ENCODE data around the gene DPP8. TPM values are rescaled to one million over a fixed set of nuclear protein-coding genes. Genes with fewer than 3 reads are reported as not detected.

The DPP8 gene
- polyA plus RNA-seq, 2 of the 4 experiments (the other 2 are of a cell fraction): 24.4 to 41.8 TPM

- CTCF ChIA-PET: interaction anchor here (0.9 to 11.6 kb wide), 11 partner anchors 8 to 447 kb away, joined by 3 to 256 read pairs (median 4); partner anchors contain the start of gene RAB11A
- peak overlapping the region; percentile 88 for H3K4me2 ChIP-seq
Measured at GRCh38 chr15:65421360-65422215, 95.9 kb downstream of the DPP8 start.

DNA sequence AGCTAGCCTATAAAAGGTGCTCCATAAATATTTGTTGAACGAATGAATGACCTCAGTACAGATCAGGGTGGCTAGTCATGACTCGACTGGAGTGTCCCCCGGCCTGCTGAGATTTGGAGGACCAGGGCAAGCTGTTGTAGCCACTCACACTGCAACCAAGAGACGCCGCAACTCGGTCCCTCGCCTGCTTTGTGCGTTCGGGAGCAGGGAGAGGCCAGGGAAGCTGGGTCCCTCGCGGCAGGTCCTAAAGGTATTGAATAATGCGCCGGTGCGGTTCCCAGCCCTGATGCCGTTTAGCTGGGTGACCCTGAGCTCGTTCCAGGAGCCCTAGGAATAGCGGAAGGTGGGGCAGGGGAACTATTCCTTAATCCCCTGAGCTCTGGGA lies 96.5 kb downstream of the DPP8 start:
- Histone ChIP-seq H3K4me1 (peaks cover 41% of the 10 kb centered on the region), H3K4me3 (no peak overlapping the region), H3K27ac (peak overlapping the region; percentile 83 to 92; a peak in 5 of 6 replicates), H3K9me3 (no peaks in the 10 kb centered on the region), H3K4me2 (peak overlapping the region; percentile 88)
- TF ChIP-seq TP53 (CRISPR knock-in tag; IDR thresholded peaks at IDR 0.05): 0 out of 2 replicates have a peak, but pooled peaks have one; percentile 48
- no peak for TF ChIP-seq ZSCAN20 (CRISPR knock-in tag; IDR thresholded peaks at IDR 0.05)
- TF ChIP-seq HOXA7 (CRISPR knock-in tag; IDR thresholded peaks at IDR 0.05): no peak
- no peak for TF ChIP-seq CHD2 (IDR thresholded peaks at IDR 0.05; ENCODE audit: low read length, partially characterized antibody)
- TF ChIP-seq, protein P1, sequence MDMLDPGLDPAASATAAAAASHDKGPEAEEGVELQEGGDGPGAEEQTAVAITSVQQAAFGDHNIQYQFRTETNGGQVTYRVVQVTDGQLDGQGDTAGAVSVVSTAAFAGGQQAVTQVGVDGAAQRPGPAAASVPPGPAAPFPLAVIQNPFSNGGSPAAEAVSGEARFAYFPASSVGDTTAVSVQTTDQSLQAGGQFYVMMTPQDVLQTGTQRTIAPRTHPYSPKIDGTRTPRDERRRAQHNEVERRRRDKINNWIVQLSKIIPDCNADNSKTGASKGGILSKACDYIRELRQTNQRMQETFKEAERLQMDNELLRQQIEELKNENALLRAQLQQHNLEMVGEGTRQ (IDR thresholded peaks at IDR 0.05): no peak
- POLR2A ChIA-PET: interaction anchor here (0.6 to 1.5 kb wide), 4 partner anchors 7 to 190 kb away, joined by 3 to 7 read pairs (median 3); partner anchors contain the start of genes INTS14 and RNU5B-1
- DNase-seq (ENCODE audit: low read depth in 1 of 2, low spot score in 1 of 2) (no peak), FAIRE-seq (no peak), ATAC-seq (no peak)
- WGBS (ENCODE audit: missing lambda C conversion rate): 88% methylated on average over 17 of the region's 17 CpGs
- CTCF ChIA-PET: interaction anchor here (1.0 to 11.6 kb wide), 10 partner anchors 8 to 662 kb away, joined by 3 to 256 read pairs (median 4); partner anchors contain the start of gene RAB11A

More at GRCh38 chr15:65421360-65422215, 95.9 kb downstream of the DPP8 start:
- Histone ChIP-seq H3K4me3 (peak overlapping the region; percentile 74), H3K9me3 (no peaks in the 10 kb centered on the region), H3K4me1 (peaks cover 36% of the 10 kb centered on the region), H3K27ac (peak overlapping the region; percentile 83 to 92)
- TF ChIP-seq CHD2 (IDR thresholded peaks at IDR 0.05; ENCODE audit: low read length, partially characterized antibody) (no peak), KDM5A (IDR thresholded peaks at IDR 0.05) (no peak), HOXB13 (CRISPR knock-in tag; IDR thresholded peaks at IDR 0.05; ENCODE audit: low read depth) (no peak), ATOH8 (CRISPR knock-in tag; IDR thresholded peaks at IDR 0.05; ENCODE audit: low read depth) (no peak), SREBF2 (IDR thresholded peaks at IDR 0.05) (no peak), ZNF302 (CRISPR knock-in tag; IDR thresholded peaks at IDR 0.05) (no peak), NR3C1 (IDR thresholded peaks at IDR 0.05) (no peak), FOXS1 (CRISPR knock-in tag; IDR thresholded peaks at IDR 0.05) (no peak), HDAC2 (IDR thresholded peaks at IDR 0.05) (no peak), CEBPB (IDR thresholded peaks at IDR 0.05) (no peak), GATA3 (IDR thresholded peaks at IDR 0.05; ENCODE audit: borderline replicate concordance) (no peak)
- TF ChIP-seq, protein P2, sequence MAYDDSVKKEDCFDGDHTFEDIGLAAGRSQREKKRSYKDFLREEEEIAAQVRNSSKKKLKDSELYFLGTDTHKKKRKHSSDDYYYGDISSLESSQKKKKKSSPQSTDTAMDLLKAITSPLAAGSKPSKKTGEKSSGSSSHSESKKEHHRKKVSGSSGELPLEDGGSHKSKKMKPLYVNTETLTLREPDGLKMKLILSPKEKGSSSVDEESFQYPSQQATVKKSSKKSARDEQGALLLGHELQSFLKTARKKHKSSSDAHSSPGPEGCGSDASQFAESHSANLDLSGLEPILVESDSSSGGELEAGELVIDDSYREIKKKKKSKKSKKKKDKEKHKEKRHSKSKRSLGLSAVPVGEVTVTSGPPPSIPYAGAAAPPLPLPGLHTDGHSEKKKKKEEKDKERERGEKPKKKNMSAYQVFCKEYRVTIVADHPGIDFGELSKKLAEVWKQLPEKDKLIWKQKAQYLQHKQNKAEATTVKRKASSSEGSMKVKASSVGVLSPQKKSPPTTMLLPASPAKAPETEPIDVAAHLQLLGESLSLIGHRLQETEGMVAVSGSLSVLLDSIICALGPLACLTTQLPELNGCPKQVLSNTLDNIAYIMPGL (CRISPR knock-in tag; IDR thresholded peaks at IDR 0.05; ENCODE audit: borderline replicate concordance): no peak
- 58% methylated on average over 36 of the region's 39 CpGs for WGBS (ENCODE audit: missing lambda C conversion rate)
- POLR2A ChIA-PET: interaction anchor here (0.6 to 1.6 kb wide), 8 partner anchors 8 to 191 kb away, joined by 3 to 7 read pairs (median 4); partner anchors contain the start of genes HACD3 and RNU5B-1
- DNase-seq (ENCODE audit: low read depth in 1 of 2, low spot score in 1 of 2) (no peak), ATAC-seq (peak in 1 of 2 experiments; percentile 32; a peak in 3 of 6 replicates), FAIRE-seq (no peak)

DNA sequence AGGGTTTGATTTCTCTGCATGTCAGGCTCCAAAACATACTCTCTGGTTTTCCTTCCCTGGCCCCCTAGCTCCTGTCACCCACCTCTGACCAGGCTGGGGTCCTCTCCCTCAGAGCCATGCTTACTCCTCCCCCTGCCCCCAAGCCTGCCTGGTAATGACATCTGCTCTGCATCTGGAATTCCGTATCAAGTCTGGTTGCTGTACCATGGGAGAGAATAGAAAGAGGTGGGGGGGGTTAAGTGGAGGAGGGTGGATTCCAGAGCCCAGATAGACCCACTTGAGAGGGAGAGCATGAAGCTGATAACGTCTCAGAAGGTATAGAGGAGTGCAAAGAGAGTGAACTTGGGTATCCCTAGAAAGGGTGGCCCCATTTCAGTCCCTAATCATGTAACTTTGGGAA lies 98.9 kb downstream of the DPP8 start:
- no peak overlapping the region for H3K4me2 ChIP-seq
- no peak overlapping the region for H3K27ac ChIP-seq
- DNase-seq (ENCODE audit: low read depth in 1 of 2, low spot score in 1 of 2): no peak
- 78% methylated on average over 2 of the region's 2 CpGs for WGBS (ENCODE audit: missing lambda C conversion rate)
- TF ChIP-seq RFX5 (IDR thresholded peaks at IDR 0.05): no peak
- no peak for TF ChIP-seq TFCP2L1 (CRISPR knock-in tag; IDR thresholded peaks at IDR 0.05)
- TF ChIP-seq HOXB13 (CRISPR knock-in tag; IDR thresholded peaks at IDR 0.05; ENCODE audit: low read depth): no peak
- TF ChIP-seq PHF8 (IDR thresholded peaks at IDR 0.05; ENCODE audit: borderline replicate concordance, low read depth): no peak
- TF ChIP-seq MAFK (IDR thresholded peaks at IDR 0.05; ENCODE audit: partially characterized antibody): no peak
- no peak for TF ChIP-seq NR3C1 (IDR thresholded peaks at IDR 0.05)
- TF ChIP-seq NFE2L2 (conservative IDR thresholded peaks at IDR 0.05; ENCODE audit: low read length): no peak
- TF ChIP-seq KDM1A (IDR thresholded peaks at IDR 0.05; ENCODE audit: low read depth): no peak
- no peak for TF ChIP-seq EP300 (IDR thresholded peaks at IDR 0.05)
- no peak for ATAC-seq
- no peaks in the 10 kb centered on the region for H3K9me3 ChIP-seq
- peaks cover 65% of the 10 kb centered on the region for H3K4me1 ChIP-seq
- FAIRE-seq: no peak
- no peak overlapping the region for H3K4me3 ChIP-seq
- ChIA-PET POLR2A (no interaction called here), CTCF (interaction anchor here (0.7 to 11.6 kb wide), 4 partner anchors 15 to 166 kb away, joined by 3 to 256 read pairs (median 6); no protein-coding TSS in a partner anchor)

All from A549 (cell line).